Sigmoid colon (tissue), 7 donors: ENCODE data around the gene GEMIN2. TPM values are rescaled to one million over a fixed set of nuclear protein-coding genes. Genes with fewer than 3 reads are reported as not detected.
A peak's percentile ranks its signal among the peaks of the same experiment; 100 is the strongest.
"Not testable (repeated sequence)": the region's sequence is repeated elsewhere in the genome, so short reads cannot be mapped to it uniquely, and the experiment has no call there.

Experiments used
- DNase-seq: peaks from one replicate; pipeline ENCODE4 v3.0.0-alpha.2; 2019
- H3K27ac ChIP-seq, 4 donors: fragments of 200-600 bp; sonication (generic); one replicate each; pipeline ENCODE4 v1.5.1; 2016 to 2019; ENCODE audit warnings: mild to moderate bottlenecking in 1 of 4
- H3K27me3 ChIP-seq, 3 donors: fragments of 200-600 bp; sonication (generic); one replicate each; pipeline ENCODE4 v1.5.1; 2019; ENCODE audit warnings: mild to moderate bottlenecking in 1 of 3
- H3K36me3 ChIP-seq, 4 donors: fragments of 200-600 bp; sonication (generic); one replicate each; pipeline ENCODE4 v1.5.1; 2016 to 2019
- H3K4me1 ChIP-seq, 4 donors: fragments of 200-600 bp; sonication (generic); one replicate each; pipeline ENCODE4 v1.5.1; 2017 to 2019
- H3K4me3 ChIP-seq, 4 donors: fragments of 200-600 bp; sonication (generic); one replicate each; pipeline ENCODE4 v1.5.1; 2017 to 2019; ENCODE audit warnings: mild to moderate bottlenecking in 2 of 4, moderate library complexity in 1 of 4
- H3K9me3 ChIP-seq, 4 donors: fragments of 200-600 bp in 3 of 4; sonication (generic) in 3 of 4; one replicate each; pipeline versions ENCODE4 v1.5.1 to v1.6.1; 2013 to 2019
- EP300 ChIP-seq, 4 donors: sonication (generic); formaldehyde crosslinking; IDR thresholded peaks; one replicate each; pipeline ENCODE4 v1.6.1; 2017; ENCODE audit warnings: antibody characterized with exemption in 4 of 4
- POLR2A ChIP-seq, 2 donors: fragments of 450-650 bp; IDR thresholded peaks; one replicate each; pipeline ENCODE4 v1.6.1; 2016; ENCODE audit warnings: antibody characterized with exemption in 2 of 2, mild to moderate bottlenecking in 2 of 2, moderate library complexity in 2 of 2
- POLR2AphosphoS5 ChIP-seq, 4 donors: sonication (generic); formaldehyde crosslinking; IDR thresholded peaks; one replicate each; pipeline ENCODE4 v1.6.1; 2017; ENCODE audit warnings: antibody characterized with exemption in 4 of 4
- WGBS, 2 donors: extraction: QIAGEN DNeasy Blood & Tissue Kit; methylation state at CpG; one replicate each; pipeline ENCODE4 v1.1.7; 2013; 5-methylcytosine and 5-hydroxymethylcytosine counted together
- intact Hi-C: fragments of 100-400 bp; cut with DNase I; formaldehyde crosslinking; loops from one replicate; pipeline ENCODE4 v1.15.1; 2023
- polyA plus RNA-seq, 3 donors: library from polyadenylated mRNA; stranded (reverse); fragments of 200-250 nt; gene quantifications; one replicate each; pipeline ENCODE4 v1.2.3, GENCODE V29; 2013
- total RNA-seq, 4 donors: library from RNA; depleted of rRNA; stranded (reverse); fragments of >200 nt; gene quantifications; one replicate each; pipeline ENCODE4 v1.1.0, GENCODE V29; 2016
- TF ChIP-seq, protein P1 (sequence below), 4 experiments: fragments of 450-650 bp in 3 of 4; fragments of 200-600 bp in 1 of 4; IDR thresholded peaks; one replicate each; pipeline ENCODE4 v1.5.1; 2016 to 2019; ENCODE audit warnings: antibody characterized with exemption in 4 of 4, mild to moderate bottlenecking in 3 of 4, moderate library complexity in 2 of 4
- donor health status: healthy with polysubstance abuse.
- donor health status: Bipolar disorder and iron deficiency.
- donor health status: healthy.

GEMIN2 gene
- total and polyA plus RNA-seq, 7 donors, result 8.0 to 27.8 (median 12.2) TPM

GRCh38 chr14:39157491-39157890, 43.4 kb downstream of the GEMIN2 start:
- Histone ChIP-seq H3K27me3 (no peaks in the 10 kb centered on the region), H3K9me3 (no peaks in the 10 kb centered on the region), H3K4me1 (peaks cover 0 to 4% (median 0%) of the 10 kb centered on the region in 4 donors), H3K36me3 (peaks cover 0 to 87% (median 29%) of the 10 kb centered on the region in 4 donors), H3K27ac (no peak overlapping the region), H3K4me3 (no peak overlapping the region)
- TF ChIP-seq POLR2AphosphoS5 (IDR thresholded peaks at IDR 0.05) (no peak), POLR2A (IDR thresholded peaks at IDR 0.05) (no peak), EP300 (IDR thresholded peaks at IDR 0.05) (no peak)
- TF ChIP-seq, protein P1, sequence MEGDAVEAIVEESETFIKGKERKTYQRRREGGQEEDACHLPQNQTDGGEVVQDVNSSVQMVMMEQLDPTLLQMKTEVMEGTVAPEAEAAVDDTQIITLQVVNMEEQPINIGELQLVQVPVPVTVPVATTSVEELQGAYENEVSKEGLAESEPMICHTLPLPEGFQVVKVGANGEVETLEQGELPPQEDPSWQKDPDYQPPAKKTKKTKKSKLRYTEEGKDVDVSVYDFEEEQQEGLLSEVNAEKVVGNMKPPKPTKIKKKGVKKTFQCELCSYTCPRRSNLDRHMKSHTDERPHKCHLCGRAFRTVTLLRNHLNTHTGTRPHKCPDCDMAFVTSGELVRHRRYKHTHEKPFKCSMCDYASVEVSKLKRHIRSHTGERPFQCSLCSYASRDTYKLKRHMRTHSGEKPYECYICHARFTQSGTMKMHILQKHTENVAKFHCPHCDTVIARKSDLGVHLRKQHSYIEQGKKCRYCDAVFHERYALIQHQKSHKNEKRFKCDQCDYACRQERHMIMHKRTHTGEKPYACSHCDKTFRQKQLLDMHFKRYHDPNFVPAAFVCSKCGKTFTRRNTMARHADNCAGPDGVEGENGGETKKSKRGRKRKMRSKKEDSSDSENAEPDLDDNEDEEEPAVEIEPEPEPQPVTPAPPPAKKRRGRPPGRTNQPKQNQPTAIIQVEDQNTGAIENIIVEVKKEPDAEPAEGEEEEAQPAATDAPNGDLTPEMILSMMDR (IDR thresholded peaks at IDR 0.05), result no peak
- no peak for DNase-seq
- intact Hi-C loops, result no loop called here
- 94 to 95% methylated on average over 6 of the region's 6 CpGs for WGBS, 2 donors

DNA sequence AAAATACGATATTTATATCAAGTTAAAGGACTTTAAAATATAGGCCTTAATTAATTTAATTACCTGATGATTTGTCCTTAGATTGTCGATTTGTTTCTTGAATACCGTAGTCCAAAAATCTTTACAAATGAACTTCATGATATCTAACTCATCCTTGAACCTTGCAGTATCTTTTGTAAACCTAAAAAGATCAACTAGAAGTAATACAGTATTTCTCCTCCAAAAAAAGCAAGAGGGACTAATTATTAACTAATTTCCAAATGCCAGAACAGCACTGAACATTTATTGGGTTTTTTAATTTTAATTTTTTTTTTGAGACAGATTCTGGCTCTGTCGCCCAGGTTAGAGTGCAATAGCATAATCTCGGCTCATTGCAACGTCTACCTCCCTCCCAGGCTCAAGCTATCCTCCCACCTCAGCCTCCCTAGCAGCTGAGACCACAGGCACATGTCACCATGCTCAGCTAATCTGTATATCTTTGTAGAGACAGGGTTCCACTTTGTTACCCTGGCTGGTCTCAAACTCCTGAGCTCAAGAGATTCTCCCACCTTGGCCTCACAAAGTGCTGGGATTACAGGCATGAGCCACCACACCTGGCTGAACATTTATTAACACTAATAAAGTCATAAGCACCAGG, 44.2 kb downstream of the GEMIN2 start:
- 81 to 89% methylated on average over 6 of the region's 6 CpGs for WGBS, 2 donors
- intact Hi-C loops, result no loop called here
- no peaks in the 10 kb centered on the region for H3K27me3 ChIP-seq
- no peak overlapping the region for H3K27ac ChIP-seq
- no peak for DNase-seq
- H3K4me3 ChIP-seq, result no peak overlapping the region
- no peaks in the 10 kb centered on the region for H3K9me3 ChIP-seq
- peaks cover 0 to 87% (median 25%) of the 10 kb centered on the region in 4 donors for H3K36me3 ChIP-seq
- H3K4me1 ChIP-seq, result peaks cover 0 to 4% (median 0%) of the 10 kb centered on the region in 4 donors
- TF ChIP-seq EP300 (IDR thresholded peaks at IDR 0.05) (no peak), POLR2A (IDR thresholded peaks at IDR 0.05) (no peak), POLR2AphosphoS5 (IDR thresholded peaks at IDR 0.05) (no peak)
- TF ChIP-seq, protein P1 (IDR thresholded peaks at IDR 0.05), result no peak

- DNase-seq, result no peak
- no peak overlapping the region for H3K27ac ChIP-seq
- 98 to 100% methylated on average over 1 of the region's 1 CpG for WGBS, 2 donors
- intact Hi-C loops, result no loop called here
- peaks cover 0 to 65% (median 20%) of the 10 kb centered on the region in 4 donors for H3K36me3 ChIP-seq
- TF ChIP-seq, protein P1 (IDR thresholded peaks at IDR 0.05), result no peak
- TF ChIP-seq POLR2AphosphoS5 (IDR thresholded peaks at IDR 0.05) (no peak), POLR2A (IDR thresholded peaks at IDR 0.05) (no peak), EP300 (IDR thresholded peaks at IDR 0.05) (no peak)
- H3K4me3 ChIP-seq, result no peak overlapping the region
- peaks cover 0 to 4% (median 0%) of the 10 kb centered on the region in 4 donors for H3K4me1 ChIP-seq
- no peaks in the 10 kb centered on the region for H3K27me3 ChIP-seq
- H3K9me3 ChIP-seq, result no peaks in the 10 kb centered on the region
Measured at GRCh38 chr14:39160494-39160893, 46.4 kb downstream of the GEMIN2 start.

GRCh38 chr14:39167797-39168320, 53.7 kb downstream of the GEMIN2 start:
- H3K4me3 ChIP-seq, H3K9me3 ChIP-seq, intact Hi-C loops, H3K27me3 ChIP-seq, H3K36me3 ChIP-seq, DNase-seq, H3K27ac ChIP-seq: not testable (repeated sequence)
- H3K4me1 ChIP-seq, result peaks cover 0 to 39% (median 28%) of the 10 kb centered on the region in 4 donors
- WGBS, 2 donors, result 90 to 93% methylated on average over 10 of the region's 10 CpGs

DNA sequence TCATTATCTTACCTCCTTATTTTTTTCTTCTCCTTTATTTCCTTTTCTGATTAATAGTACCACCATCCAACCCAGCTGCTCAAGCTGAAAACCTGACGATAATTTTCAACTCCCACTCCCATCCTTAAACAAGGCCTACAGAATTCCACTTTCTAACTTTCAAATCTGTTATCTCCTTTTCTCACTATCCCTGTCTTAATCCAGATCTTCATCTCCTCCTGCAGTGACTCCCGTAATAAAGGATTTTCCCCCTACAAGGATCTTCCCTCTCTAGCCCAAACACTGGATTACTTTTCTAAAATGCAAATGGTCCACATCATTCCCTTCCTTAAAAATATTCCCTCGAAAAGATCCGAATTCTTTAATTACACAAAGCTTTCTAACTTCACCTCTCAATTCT, 54.5 kb downstream of the GEMIN2 start:
- WGBS, 2 donors, result 67 to 83% methylated on average over 4 of the region's 4 CpGs
- Histone ChIP-seq H3K27ac (no peak overlapping the region), H3K36me3 (no peaks in the 10 kb centered on the region), H3K9me3 (no peaks in the 10 kb centered on the region), H3K4me3 (peak overlapping the region in 2 of 4 donors; percentile 85 to 87), H3K27me3 (no peaks in the 10 kb centered on the region), H3K4me1 (peaks cover 0 to 39% (median 28%) of the 10 kb centered on the region in 4 donors)
- TF ChIP-seq POLR2A (IDR thresholded peaks at IDR 0.05), result no peak
- TF ChIP-seq, protein P1 (IDR thresholded peaks at IDR 0.05), result no peak
- no peak for TF ChIP-seq EP300 (IDR thresholded peaks at IDR 0.05)
- no peak for TF ChIP-seq POLR2AphosphoS5 (IDR thresholded peaks at IDR 0.05)
- no peak for DNase-seq
- intact Hi-C loops, result no loop called here
